ENCODE results near the gene RHPN2. TPM values are rescaled to one million over a fixed set of nuclear protein-coding genes. Genes with fewer than 3 reads are reported as not detected.
"Not testable (repeated sequence)": the region's sequence is repeated elsewhere in the genome, so short reads cannot be mapped to it uniquely, and the experiment has no call there.

The RHPN2 gene
- total and polyA plus RNA-seq, 2 donors from 2014 or later = 13.5 to 50.3 TPM

GRCh38 chr19:32945260-32945659 lies 119.4 kb downstream of the RHPN2 start:
- H3K36me3 ChIP-seq (ENCODE audit: control insufficient read depth in 2 of 3, insufficient read depth in 3 of 3, low read length in 3 of 3) = peaks cover 6 to 9% (median 8%) of the 10 kb centered on the region in 3 donors

GRCh38 chr19:32941273-32941672 lies 123.4 kb downstream of the RHPN2 start:
- H3K4me3 ChIP-seq (ENCODE audit: low read length in 3 of 3); H3K4me1 ChIP-seq (ENCODE audit: control insufficient read depth in 2 of 3, insufficient read depth in 2 of 3, low read depth in 1 of 3, low read length in 3 of 3); intact Hi-C loops (cut with DNase I); H3K27me3 ChIP-seq (ENCODE audit: control insufficient read depth, insufficient read depth, low read length); H3K9ac ChIP-seq (ENCODE audit: low read length in 3 of 3); H3K36me3 ChIP-seq (ENCODE audit: control insufficient read depth in 2 of 3, insufficient read depth in 3 of 3, low read length in 3 of 3); H3K9me3 ChIP-seq (ENCODE audit: control insufficient read depth in 2 of 3, insufficient read depth in 1 of 3, low read length in 3 of 3); H3K27ac ChIP-seq (ENCODE audit: low read depth in 2 of 2, low read length in 2 of 2); FAIRE-seq: not testable (repeated sequence)
- DNase-seq = peak in 4 of 5 donors; percentile 42 to 64 (median 52)

More at GRCh38 chr19:32945260-32945659, 119.4 kb downstream of the RHPN2 start:
- intact Hi-C loops (cut with DNase I) = no loop called here
- Histone ChIP-seq H3K4me1 (ENCODE audit: control insufficient read depth in 2 of 3, insufficient read depth in 2 of 3, low read depth in 1 of 3, low read length in 3 of 3) (no peaks in the 10 kb centered on the region), H3K9me3 (ENCODE audit: control insufficient read depth in 2 of 3, insufficient read depth in 1 of 3, low read length in 3 of 3) (no peaks in the 10 kb centered on the region), H3K9ac (ENCODE audit: low read length in 3 of 3) (no peak overlapping the region), H3K27ac (ENCODE audit: low read depth in 2 of 2, low read length in 2 of 2) (no peak overlapping the region), H3K27me3 (ENCODE audit: control insufficient read depth, insufficient read depth, low read length) (no peaks in the 10 kb centered on the region), H3K4me3 (ENCODE audit: low read length in 3 of 3) (no peak overlapping the region)
- no peak for TF ChIP-seq CTCF (IDR thresholded peaks at IDR 0.05; ENCODE audit: borderline replicate concordance, extremely low read depth, insufficient read depth)
- DNase-seq (no peak), FAIRE-seq (no peak)

DNA sequence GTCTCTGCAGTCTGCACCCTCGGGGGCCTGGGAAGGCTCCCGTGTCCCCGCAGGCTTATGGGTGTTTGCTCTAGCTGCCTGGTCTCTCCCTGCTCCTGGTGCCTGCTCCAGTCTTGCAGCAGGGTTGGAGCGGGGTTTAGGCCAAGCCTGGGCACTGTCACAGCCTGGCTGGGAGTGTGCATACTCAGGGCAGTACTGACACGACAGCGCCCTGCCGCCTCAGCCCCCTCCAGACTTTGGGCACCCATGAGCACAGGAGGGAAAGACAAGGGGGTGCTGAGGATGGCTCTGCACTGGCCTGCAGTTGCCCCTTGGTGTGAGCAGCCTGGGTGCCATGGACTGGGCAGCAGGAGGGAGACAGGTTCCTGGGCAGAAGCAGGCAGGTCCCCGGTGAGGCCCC lies 128.6 kb downstream of the RHPN2 start:
- no peak overlapping the region for H3K9ac ChIP-seq (ENCODE audit: low read length in 3 of 3)
- no peak overlapping the region for H3K4me3 ChIP-seq (ENCODE audit: low read length in 3 of 3)
- intact Hi-C loops (cut with DNase I) = no loop called here
- FAIRE-seq (no peak), DNase-seq (no peak)
- no peaks in the 10 kb centered on the region for H3K9me3 ChIP-seq (ENCODE audit: control insufficient read depth in 2 of 3, insufficient read depth in 1 of 3, low read length in 3 of 3)
- H3K36me3 ChIP-seq (ENCODE audit: control insufficient read depth in 2 of 3, insufficient read depth in 3 of 3, low read length in 3 of 3) = peaks cover 0 to 5% (median 0%) of the 10 kb centered on the region in 3 donors
- TF ChIP-seq CTCF (IDR thresholded peaks at IDR 0.05; ENCODE audit: borderline replicate concordance, extremely low read depth, insufficient read depth) = no peak
- H3K27ac ChIP-seq (ENCODE audit: low read depth in 2 of 2, low read length in 2 of 2) = no peak overlapping the region
- no peaks in the 10 kb centered on the region for H3K4me1 ChIP-seq (ENCODE audit: control insufficient read depth in 2 of 3, insufficient read depth in 2 of 3, low read depth in 1 of 3, low read length in 3 of 3)
- H3K27me3 ChIP-seq (ENCODE audit: control insufficient read depth, insufficient read depth, low read length) = no peaks in the 10 kb centered on the region

DNA sequence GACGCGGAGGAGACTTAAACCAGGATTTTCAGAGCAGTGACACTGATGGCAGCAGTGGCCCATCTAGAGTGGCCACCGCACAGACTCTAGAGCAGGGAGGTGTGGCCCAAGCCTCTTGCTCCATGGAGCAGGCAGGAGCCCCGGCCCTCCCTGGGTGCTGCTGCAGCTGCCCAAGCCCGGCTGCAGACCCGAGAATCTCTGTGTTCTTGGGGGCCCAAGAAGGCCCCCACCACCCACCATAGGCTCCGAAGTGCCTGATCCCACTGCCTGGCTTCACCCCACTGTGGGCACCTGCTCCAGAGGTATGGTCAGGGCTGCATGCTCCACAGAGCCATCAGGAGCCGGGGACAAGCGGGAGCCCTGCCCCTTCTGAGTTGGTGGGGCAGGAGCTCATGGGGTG lies 129.1 kb downstream of the RHPN2 start:
- FAIRE-seq = no peak
- no peak for TF ChIP-seq CTCF (IDR thresholded peaks at IDR 0.05; ENCODE audit: borderline replicate concordance, extremely low read depth, insufficient read depth)
- no peaks in the 10 kb centered on the region for H3K9me3 ChIP-seq (ENCODE audit: control insufficient read depth in 2 of 3, insufficient read depth in 1 of 3, low read length in 3 of 3)
- no peaks in the 10 kb centered on the region for H3K27me3 ChIP-seq (ENCODE audit: control insufficient read depth, insufficient read depth, low read length)
- H3K27ac ChIP-seq (ENCODE audit: low read depth in 2 of 2, low read length in 2 of 2) = no peak overlapping the region
- no peak overlapping the region for H3K4me3 ChIP-seq (ENCODE audit: low read length in 3 of 3)
- intact Hi-C loops (cut with DNase I) = no loop called here
- H3K9ac ChIP-seq (ENCODE audit: low read length in 3 of 3) = no peak overlapping the region
- no peak for DNase-seq
- H3K4me1 ChIP-seq (ENCODE audit: control insufficient read depth in 2 of 3, insufficient read depth in 2 of 3, low read depth in 1 of 3, low read length in 3 of 3) = no peaks in the 10 kb centered on the region
- peaks cover 0 to 5% (median 0%) of the 10 kb centered on the region in 3 donors for H3K36me3 ChIP-seq (ENCODE audit: control insufficient read depth in 2 of 3, insufficient read depth in 3 of 3, low read length in 3 of 3)
